Measurements from ENCODE around the gene GPR162.
A peak's percentile ranks its signal among the peaks of the same experiment; 100 is the strongest.

The GPR162 gene

DNA sequence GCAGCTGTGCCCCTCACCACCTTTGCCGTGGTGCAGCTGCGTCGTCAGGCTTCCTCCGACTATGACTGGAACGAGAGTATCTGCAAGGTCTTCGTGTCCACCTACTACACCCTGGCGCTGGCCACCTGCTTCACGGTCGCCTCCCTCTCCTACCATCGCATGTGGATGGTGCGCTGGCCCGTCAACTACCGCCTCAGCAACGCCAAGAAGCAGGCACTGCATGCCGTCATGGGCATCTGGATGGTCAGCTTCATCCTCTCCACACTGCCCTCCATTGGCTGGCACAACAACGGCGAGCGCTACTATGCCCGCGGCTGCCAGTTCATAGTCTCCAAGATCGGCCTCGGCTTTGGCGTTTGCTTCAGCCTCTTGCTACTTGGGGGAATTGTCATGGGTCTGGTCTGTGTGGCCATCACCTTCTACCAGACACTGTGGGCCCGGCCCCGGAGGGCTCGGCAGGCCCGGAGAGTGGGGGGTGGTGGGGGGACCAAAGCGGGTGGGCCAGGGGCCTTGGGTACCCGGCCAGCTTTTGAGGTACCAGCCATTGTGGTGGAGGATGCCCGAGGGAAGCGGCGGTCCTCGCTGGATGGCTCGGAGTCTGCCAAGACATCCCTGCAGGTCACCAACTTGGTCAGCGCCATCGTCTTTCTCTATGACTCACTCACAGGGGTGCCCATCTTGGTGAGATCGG lies 2.6 kb downstream of the GPR162 start:
- DNase-seq, result no peak

DNA sequence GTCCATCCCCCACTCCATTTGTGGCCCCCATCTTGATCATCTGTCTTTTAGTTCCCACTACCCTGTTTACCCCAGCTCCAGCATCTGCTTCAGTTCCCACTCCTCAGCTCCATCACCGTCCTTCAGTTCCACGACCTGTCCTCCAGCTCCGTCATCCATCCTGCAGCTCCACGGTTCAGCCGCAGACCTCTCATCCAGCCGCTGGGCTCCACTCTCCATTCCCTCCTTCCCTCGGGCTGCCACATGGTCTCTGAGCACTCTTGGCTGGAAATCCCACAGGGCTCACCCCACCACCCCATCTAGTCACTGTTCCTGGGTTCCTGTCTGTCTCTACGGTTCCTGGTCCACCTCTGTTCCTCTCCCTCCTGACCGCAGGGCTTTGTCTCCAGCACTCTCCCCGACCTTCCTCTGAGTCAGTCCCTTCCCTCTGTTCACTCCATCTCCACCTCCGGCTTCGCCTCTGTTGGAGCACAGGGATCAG lies 3.3 kb downstream of the GPR162 start:
- DNase-seq, result no peak

DNA sequence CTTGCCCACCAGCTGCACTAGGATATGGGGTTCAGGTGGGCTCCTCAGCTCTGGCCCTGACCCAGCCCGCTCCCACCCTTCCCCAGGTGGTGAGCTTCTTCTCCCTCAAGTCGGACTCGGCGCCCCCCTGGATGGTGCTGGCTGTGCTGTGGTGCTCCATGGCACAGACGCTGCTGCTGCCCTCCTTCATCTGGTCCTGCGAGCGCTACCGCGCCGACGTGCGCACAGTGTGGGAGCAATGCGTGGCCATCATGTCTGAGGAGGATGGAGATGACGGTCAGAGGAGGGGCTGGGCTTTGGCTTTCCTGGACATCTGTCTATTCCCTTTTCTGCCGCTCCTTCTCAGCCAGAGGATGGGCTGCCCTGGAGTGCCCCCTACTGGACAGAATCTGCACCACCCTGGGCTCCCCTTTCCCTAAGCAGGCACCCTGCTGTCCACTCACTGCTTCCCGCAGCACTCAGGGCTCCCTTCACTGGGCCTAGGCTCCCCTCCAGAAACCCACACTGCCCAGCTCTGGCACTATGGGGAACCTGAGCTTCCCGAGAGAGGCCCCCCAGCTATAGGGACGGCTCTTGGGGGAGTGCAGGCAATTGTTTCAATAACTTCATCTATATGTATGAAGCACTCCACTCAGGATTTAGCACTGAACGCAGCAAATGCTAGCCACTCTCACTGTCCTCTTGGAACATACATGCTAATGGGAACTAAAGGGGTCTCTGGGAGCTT lies 3.9 kb downstream of the GPR162 start:
- DNase-seq, result peak; percentile 87

DNA sequence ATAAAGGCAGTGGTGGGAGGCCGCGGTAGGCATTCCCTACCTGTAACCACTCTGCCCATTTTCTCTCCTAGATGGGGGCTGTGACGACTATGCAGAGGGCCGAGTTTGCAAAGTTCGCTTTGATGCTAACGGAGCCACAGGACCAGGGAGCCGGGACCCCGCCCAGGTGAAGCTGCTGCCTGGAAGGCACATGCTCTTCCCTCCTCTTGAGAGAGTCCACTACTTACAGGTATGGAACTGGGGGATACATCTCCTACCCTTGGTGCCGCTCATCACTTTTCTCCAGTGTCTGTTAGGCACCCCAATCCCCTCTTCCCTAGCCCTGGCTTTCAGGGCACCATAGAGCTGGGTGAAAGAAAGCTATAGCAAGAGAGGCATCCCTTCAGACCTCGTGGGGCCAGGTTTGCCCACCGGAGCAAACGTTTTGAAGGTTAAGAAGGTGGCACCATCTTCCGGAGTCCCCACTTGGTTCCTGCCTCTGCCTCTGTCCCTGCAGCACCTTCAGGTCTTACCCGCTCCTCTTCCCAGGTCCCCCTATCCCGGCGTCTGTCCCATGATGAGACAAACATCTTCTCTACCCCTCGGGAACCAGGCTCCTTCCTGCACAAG lies 4.6 kb downstream of the GPR162 start:
- DNase-seq, result no peak

DNA sequence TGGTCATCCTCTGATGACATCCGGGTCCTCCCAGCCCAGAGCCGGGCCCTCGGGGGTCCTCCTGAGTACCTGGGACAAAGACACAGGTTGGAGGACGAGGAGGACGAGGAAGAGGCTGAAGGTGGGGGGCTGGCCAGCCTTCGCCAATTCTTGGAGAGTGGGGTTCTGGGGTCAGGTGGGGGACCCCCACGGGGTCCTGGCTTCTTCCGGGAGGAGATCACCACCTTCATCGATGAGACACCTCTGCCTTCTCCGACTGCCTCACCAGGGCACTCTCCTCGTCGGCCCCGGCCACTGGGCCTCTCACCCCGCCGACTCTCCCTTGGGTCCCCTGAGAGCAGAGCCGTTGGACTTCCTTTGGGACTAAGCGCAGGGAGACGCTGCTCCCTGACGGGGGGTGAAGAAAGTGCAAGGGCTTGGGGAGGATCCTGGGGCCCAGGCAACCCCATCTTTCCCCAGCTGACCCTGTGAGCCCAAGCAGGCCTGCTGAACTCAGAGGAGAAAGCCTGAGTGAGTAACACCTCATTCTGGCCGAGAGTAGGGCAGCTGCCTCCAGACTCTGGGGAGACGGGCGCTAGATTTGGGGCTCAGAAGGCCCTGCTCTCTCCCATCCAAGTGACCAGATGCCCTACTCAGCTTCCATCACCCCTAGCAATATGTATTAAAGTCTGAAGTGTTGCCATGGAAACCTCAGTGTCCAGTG lies 5.3 kb downstream of the GPR162 start:
- no peak for DNase-seq

DNA sequence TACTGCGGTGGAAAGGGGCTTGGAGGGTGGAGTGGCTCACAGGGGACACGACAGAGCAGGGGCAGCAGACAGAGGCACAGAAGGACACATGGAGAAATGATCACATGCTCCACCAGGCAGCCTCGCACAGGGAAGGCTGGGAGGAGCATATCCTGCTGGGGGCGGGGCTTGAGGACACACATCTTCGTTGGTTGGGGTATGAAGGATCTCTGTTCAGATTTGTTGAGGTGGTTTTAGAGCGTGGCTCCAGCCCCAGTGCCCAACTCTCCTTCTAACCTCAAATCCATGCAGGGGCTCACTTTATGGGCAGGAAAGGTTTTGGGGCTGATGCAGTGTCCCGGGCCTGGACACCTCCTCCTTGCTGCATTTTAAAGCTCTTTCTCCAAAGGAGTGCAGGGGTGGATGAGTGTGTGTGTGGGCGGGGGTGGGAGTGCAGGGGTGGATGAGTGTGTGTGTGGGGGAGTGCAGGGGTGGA lies 5.9 kb downstream of the GPR162 start:
- peak; percentile 54 for DNase-seq

DNA sequence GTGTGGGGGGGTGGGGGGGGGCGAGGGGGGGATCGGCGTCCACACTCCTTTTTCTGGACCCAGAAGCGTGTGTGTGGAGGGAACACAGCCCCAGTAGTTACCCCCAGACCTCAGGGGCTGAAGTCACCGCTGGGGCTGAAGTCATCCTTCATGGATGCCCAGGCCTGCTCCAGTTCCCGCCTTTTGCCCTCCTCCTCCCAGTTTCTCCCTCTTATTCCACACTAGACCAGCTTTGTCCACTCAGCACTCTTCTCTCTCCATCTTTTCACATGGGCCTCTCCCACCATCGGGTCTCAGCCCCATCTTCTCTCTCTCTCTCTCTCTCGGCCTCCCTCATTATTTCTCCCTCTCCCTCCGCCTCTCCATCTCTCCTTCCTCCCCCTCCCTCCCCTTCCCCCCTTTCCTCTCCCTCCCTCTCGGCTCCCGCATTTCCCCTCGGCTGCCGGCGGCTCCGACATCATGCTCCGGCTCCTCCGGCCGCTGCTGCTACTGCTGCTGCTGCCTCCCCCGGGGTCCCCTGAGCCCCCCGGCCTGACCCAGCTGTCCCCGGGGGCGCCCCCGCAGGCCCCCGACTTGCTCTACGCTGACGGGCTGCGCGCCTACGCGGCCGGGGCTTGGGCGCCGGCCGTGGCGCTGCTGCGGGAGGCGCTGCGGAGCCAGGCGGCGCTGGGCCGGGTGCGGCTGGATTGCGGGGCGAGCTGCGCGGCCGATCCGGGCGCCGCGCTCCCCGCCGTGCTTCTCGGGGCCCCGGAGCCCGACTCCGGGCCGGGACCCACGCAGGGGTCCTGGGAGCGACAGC lies 6.6 kb downstream of the GPR162 start, which contains the start of gene P3H3:
Gene P3H3 (plus strand): TSS at position 426 of the 799 bp plus-strand sequence. CDS start 34 bp downstream, at position 460.
- no peak for DNase-seq

DNA sequence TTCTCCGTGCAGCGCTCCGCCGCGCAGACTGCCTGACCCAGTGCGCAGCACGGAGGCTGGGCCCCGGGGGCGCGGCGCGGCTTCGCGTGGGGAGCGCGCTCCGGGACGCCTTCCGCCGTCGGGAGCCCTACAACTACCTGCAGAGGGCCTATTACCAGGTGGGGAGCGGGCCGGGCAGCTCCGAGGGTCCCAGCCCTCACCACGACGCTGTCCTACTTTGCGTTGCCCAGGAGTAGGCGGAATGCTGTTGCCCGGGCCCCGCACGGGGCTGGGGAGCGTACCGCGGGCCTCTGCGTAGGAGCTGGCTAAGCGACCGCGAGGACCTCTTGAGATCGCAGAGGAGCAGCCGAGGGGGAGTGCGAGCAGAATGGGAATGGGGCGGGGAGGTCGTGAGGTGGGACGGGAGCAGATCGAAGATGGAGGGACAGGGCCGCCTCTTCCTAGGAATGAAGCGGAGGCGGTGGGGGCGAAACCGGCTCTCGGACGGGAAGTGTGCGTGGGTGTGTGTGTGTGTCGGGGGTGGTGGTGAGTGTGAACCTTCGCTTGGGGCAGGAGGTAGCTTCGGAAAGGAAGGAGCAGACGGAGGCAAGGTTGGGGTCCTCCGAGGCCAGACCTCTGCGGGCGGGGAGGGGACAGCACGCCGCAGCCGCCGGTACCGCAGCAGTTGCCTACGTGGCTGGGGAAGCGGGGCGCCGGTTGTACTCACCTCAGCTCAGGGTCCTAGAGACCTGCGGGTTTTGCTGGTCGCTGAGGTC lies 7.3 kb downstream of the GPR162 start:
- DNase-seq, result peak; percentile 27

DNA sequence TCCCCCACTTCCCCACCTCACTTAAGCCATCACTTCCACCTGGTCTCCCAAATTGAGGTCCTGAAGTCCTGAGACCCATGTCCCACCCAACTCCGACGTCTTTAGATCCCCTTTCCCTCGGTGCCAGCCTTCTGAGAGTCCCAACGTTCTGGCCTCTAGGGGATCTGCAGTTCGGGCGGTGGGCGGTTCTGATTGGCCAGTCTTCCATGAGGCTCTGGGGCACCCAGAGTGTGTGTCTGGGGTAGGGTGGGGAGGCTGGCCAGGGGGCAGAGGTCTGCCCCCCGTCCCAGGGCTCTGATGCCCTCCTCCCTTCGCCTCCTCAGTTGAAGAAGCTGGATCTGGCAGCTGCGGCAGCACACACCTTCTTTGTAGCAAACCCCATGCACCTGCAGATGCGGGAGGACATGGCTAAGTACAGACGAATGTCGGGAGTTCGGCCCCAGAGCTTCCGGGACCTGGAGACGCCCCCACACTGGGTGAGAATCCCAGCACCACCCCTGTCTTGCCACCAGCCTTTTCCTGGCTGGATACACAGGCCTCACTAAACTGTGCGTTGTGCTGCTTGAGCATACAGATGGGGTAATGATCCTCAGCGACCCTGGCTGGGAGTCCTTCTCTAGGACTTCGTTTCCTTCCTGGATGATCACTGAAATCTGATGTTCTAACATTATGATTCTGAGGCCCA lies 8.1 kb downstream of the GPR162 start:
- no peak for DNase-seq

DNA sequence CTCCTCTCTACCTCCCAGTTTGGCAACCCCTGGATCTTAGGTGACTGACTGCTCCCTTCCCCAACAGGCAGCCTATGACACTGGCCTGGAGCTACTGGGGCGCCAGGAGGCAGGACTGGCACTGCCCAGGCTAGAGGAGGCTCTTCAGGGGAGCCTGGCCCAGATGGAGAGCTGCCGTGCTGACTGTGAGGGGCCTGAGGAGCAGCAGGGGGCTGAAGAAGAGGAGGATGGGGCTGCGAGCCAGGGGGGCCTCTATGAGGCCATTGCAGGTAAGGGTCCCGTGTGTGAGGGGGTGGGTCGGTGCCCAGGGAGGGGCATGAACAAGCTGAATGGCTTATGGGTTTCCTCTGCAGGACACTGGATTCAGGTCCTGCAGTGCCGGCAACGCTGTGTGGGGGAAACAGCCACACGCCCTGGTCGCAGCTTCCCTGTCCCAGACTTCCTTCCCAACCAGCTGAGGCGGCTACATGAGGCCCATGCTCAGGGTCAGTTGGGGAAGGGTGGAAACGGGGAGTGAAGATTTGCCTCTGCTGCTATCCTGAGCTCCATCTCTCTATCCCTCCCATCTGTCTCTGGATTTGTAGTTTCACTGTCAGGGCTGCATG lies 8.8 kb downstream of the GPR162 start:
- DNase-seq, result no peak

DNA sequence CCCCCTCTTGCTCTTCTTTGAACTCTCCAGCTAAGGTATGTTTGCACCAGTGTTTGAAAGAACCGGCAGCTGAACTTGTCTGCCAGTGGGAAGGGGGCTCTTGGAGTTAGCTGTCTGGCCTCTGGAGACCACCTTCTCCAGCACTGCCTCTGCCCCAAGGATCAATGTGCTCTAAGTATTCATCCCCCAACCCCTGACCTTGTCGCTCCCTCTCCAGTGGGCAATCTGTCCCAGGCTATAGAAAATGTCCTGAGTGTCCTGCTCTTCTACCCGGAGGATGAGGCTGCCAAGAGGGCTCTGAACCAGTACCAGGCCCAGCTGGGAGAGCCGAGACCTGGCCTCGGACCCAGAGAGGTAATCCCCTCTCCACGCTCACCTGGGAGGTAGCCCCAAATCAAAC lies 9.4 kb downstream of the GPR162 start:
- no peak for DNase-seq

DNA sequence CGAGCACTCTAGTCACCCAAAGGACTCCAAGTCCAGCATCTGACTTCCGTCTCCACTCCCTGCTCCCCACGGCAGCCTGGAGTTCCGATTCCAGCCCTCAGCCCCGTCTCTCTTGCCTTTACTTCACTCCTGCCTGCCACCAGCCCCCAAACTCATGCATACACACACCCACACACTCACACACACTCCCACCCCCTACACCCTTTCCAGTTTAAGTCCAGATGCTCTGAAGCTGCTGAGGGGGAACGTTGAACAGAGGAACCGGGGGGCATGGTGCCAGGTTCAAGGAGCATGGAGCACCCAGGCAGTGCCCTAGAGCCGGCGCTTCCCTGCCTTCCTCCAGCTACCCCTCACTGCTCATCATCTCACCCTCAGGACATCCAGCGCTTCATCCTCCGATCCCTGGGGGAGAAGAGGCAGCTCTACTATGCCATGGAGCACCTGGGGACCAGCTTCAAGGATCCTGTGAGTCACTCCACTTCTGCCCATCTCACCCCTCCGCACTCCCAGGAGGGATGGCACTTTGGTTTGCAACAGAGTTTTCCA lies 9.9 kb downstream of the GPR162 start:
- no peak for DNase-seq

DNA sequence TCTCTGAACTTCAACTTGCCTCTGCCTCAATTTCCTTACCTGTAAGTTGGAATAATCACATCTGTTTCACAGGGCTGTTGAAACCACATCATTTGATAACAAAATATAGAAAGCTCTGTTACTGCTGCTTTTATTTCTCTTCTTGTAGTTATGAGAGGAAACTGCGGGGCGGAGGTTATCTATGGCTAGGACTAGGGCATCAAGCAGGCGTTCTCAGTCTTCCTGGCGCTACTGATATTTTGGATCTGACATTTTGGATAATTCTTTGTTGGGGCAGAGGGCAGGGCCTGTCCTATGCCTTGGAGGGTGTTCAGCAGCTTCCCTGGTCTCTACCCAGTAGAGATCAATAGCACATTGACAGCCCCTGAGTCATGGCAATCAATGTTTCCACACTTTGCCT lies 10.5 kb downstream of the GPR162 start:
- DNase-seq, result no peak

DNA sequence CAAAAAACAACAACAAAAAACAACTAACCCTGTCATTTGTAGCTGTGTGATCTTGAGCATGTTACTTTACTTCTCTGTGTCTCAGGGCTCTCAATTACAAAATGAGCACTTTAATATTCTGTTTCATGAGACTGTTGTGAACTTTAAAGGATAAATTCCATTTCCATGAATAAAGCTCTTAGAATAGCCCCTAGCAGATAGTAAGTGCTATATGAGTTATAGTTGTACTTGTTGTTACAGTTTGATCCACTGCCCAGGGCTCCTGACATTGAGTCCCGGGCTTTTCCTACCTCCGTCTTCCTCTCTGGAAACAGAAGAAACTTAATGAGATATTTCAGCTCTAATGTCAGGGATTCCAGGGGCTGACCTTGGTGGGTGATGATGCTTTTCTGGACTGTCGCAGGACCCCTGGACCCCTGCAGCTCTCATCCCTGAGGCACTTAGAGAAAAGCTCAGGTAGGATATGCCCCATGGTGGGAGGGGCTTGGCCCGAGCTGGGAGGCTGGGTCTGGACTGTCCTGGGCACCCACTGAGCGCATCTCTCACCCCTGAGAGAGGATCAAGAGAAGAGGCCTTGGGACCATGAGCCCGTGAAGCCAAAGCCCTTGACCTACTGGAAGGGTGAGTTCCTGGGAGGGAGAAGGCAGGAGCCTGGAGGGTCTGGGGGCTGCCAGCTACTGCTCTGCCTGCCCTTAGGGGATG lies 11.7 kb downstream of the GPR162 start:
- no peak for DNase-seq

DNA sequence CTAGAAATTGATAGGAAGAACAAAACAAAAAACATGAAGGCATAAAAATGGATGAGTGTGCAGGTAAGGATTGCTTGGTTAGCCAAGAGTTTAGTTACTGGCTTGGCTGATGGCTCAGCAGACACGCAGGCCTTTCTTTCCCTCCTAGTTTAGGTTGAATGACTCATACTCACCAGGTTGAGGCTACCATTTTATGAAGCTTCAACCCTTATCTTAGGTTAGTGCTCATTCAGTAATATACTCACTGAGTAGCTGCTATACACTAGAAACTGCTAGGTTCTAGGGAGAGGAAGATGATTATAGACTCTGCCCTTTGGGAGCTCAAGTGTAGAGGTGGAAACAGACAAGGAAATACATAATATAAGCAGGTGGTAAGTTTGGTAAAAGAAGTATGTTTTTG lies 12.6 kb downstream of the GPR162 start:
- DNase-seq, result no peak

DNA sequence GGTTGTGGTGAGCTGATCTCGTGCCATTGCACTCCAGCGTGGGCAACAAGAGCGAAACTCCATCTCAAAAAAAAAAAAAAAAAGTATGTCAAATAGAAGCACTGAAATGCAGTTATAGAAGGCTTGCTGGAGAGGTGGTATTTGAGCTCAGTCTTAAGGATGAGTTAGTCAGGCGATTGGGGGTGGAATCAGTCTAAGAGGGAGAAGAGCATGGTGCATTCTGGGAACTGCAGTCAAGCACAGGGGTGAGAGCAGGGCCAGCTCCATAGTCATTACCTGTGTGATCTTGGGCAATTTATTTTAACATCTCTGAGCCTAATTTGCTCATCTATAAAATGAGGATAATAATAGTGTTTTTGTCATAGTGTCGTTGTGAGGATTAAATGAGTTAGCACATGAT lies 13.3 kb downstream of the GPR162 start:
- DNase-seq, result no peak

DNA sequence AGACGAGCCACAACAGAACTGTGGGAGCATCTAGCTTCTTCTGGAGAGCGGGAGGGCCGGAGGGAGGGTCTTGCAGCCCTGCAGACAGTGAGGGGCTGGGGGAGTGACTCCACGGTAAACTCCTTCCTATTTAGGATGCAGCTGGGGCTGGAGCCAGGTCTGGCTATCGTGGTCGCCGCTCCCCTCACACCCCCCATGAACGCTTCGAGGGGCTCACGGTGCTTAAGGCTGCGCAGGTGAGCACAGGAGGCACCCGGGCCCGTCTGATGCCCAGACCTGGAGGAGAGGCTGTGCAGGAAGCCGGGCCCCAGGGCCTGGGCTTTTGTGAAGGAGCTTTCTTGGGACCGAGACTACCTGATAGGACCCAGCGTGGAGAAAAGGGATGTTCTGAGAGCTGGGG lies 15.2 kb downstream of the GPR162 start:
- DNase-seq, result no peak

DNA sequence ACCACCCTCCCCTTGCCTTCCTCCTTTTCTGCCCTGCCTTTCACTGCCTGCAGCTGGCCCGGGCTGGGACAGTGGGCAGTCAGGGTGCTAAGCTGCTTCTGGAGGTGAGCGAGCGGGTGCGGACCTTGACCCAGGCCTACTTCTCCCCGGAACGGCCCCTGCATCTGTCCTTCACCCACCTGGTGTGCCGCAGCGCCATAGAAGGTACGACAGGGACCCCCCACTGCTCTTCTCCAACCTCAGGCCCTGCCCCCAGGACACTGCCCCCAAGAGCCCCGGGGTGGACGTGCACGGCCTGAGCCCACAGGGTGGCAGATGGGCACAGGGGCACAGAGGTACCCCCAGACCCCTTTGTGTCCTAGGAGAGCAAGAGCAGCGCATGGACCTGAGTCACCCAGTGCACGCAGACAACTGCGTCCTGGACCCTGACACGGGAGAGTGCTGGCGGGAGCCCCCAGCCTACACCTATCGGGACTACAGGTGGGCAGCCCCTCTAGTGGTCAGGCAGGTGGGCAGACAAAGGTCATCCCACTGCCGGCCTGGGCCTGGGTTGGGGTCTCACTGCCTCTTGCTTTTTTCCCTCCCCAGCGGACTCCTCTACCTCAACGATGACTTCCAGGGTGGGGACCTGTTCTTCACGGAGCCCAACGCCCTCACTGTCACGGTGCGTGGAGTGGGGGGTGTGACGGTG lies 15.9 kb downstream of the GPR162 start:
- no peak for DNase-seq

DNA sequence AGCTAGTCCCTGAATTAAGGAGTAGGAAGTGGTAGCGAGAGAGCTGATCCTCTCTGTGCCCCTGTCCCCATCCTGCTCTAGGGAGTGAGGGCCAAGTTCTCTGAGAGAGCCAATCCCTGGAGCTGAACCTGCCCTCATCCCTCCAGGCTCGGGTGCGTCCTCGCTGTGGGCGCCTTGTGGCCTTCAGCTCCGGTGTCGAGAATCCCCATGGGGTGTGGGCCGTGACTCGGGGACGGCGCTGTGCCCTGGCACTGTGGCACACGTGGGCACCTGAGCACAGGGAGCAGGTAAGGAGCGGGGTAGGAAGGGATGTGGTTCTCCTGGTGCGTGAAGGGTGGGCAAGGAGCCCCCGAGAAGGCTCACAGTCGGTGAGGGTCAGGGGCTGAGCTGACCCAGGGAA lies 17.2 kb downstream of the GPR162 start:
- no peak for DNase-seq

Measured in stimulated activated CD4-positive, alpha-beta T cell treated with anti-CD3 and anti-CD28 coated beads, Interleukin-4, amount 100 ng/mL, for 24 hours (primary cell).